Activated T-cell treated with anti-CD3 and anti-CD28 coated beads, Interleukin-2, amount 50 U/mL, for 72 hours (primary cell): ENCODE measurements around the gene HES7. TPM values are rescaled to one million over a fixed set of nuclear protein-coding genes. Genes with fewer than 3 reads are reported as not detected.

Experiments
- ATAC-seq, 2 donors: fragments of 150-1000 bp; cut with Tn5 transposase; replicated peaks in 1 of 2; 2 replicates each; pipeline ENCODE4 v1.10.0; 2021; ENCODE audit warnings: moderate library complexity in 2 of 2, mild to moderate bottlenecking in 1 of 2
- DNase-seq, 2 donors: peaks; one replicate each; pipeline ENCODE4 v3.0.0; 2021 to 2022; ENCODE audit warnings: mixed read lengths in 1 of 2
- H3K27ac Mint-ChIP-seq: one replicate; pipeline ENCODE4 v1.8.0; 2022; ENCODE audit warnings: mild to moderate bottlenecking, moderate library complexity, mixed read lengths
- H3K27me3 Mint-ChIP-seq: one replicate; pipeline ENCODE4 v1.8.0; 2022; ENCODE audit warnings: low read depth, mixed read lengths
- H3K36me3 Mint-ChIP-seq, 2 donors: one replicate each; pipeline ENCODE4 v1.8.0; 2022; ENCODE audit warnings: mixed read lengths in 2 of 2, mild to moderate bottlenecking in 1 of 2; ENCODE audit not compliant: insufficient read depth in 2 of 2
- H3K4me1 Mint-ChIP-seq: one replicate; pipeline ENCODE4 v1.8.0; 2022; ENCODE audit warnings: low read depth, mixed read lengths
- H3K4me3 Mint-ChIP-seq, 2 donors: one replicate each; pipeline ENCODE4 v1.8.0; 2022; ENCODE audit warnings: mild to moderate bottlenecking in 2 of 2, mixed read lengths in 2 of 2, moderate library complexity in 2 of 2
- H3K9me3 Mint-ChIP-seq, 2 donors: one replicate each; pipeline ENCODE4 v1.8.0; 2022; ENCODE audit warnings: mixed read lengths in 2 of 2
- total RNA-seq, 2 donors: library from RNA; stranded (reverse); gene quantifications; one replicate each; pipeline ENCODE4 v1.2.3, GENCODE V29; 2022

HES7 gene
- total RNA-seq, 2 donors from 2014 or later: 1.5 to 4.3 TPM

DNA sequence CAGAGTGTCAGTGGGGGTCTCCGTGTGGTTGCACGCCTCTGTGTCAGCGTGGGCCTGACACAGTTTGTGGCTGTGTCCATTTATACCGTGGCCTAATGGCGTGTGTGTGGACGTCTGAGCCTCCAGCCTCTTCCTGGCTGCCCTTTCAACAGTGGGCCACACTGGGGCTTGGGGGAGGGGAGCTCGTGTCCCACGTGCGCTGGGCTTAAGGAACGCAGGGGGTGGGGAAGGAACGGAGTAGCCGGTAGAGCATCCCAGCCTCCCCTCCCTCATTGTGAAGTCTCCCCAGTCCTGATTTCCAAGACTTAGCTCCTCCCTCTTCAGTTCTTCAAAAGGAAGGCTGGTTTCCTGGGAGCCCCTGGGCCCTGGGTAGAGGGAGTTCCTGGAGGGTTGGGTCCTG is 9.5 kb upstream of the HES7 start:
- no peaks in the 10 kb centered on the region for H3K36me3 Mint-ChIP-seq
- ATAC-seq: no peak
- no peak overlapping the region for H3K4me3 Mint-ChIP-seq
- H3K9me3 Mint-ChIP-seq: no peaks in the 10 kb centered on the region
- no peak overlapping the region for H3K27ac Mint-ChIP-seq
- no peaks in the 10 kb centered on the region for H3K27me3 Mint-ChIP-seq
- no peak for DNase-seq
- H3K4me1 Mint-ChIP-seq: peaks cover 6% of the 10 kb centered on the region

- Mint-ChIP-seq H3K27ac (no peak overlapping the region), H3K4me3 (no peak overlapping the region), H3K4me1 (peaks cover 11% of the 10 kb centered on the region), H3K36me3 (no peaks in the 10 kb centered on the region), H3K27me3 (no peaks in the 10 kb centered on the region), H3K9me3 (no peaks in the 10 kb centered on the region)
- DNase-seq (no peak), ATAC-seq (peak; percentile 61 to 67)
These were observed 8.0 kb upstream of the HES7 start for GRCh38 chr17:8131844-8132441.

GRCh38 chr17:8128125-8128784 is 4.3 kb upstream of the HES7 start:
- no peak overlapping the region for H3K4me3 Mint-ChIP-seq
- H3K27me3 Mint-ChIP-seq: peaks cover 16% of the 10 kb centered on the region
- H3K4me1 Mint-ChIP-seq: peaks cover 47% of the 10 kb centered on the region
- no peaks in the 10 kb centered on the region for H3K9me3 Mint-ChIP-seq
- peaks cover 3 to 9% of the 10 kb centered on the region in 2 donors for H3K36me3 Mint-ChIP-seq
- no peak overlapping the region for H3K27ac Mint-ChIP-seq
- ATAC-seq (no peak), DNase-seq (no peak)

- peak overlapping the region; percentile 88 to 89 for H3K4me3 Mint-ChIP-seq
- peaks cover 46% of the 10 kb centered on the region for H3K4me1 Mint-ChIP-seq
- H3K36me3 Mint-ChIP-seq: peaks cover 3 to 12% of the 10 kb centered on the region in 2 donors
- peak; percentile 49 to 50 for ATAC-seq
- H3K9me3 Mint-ChIP-seq: no peaks in the 10 kb centered on the region
- peak overlapping the region; percentile 84 for H3K27ac Mint-ChIP-seq
- peaks cover 25% of the 10 kb centered on the region for H3K27me3 Mint-ChIP-seq
- peak; percentile 63 to 67 for DNase-seq
These were observed 2.7 kb upstream of the HES7 start for GRCh38 chr17:8126491-8127066.

GRCh38 chr17:8125947-8126490 is 2.1 kb upstream of the HES7 start:
- Mint-ChIP-seq H3K4me3 (peak overlapping the region; percentile 83 to 88), H3K4me1 (peaks cover 48% of the 10 kb centered on the region), H3K9me3 (no peaks in the 10 kb centered on the region), H3K27me3 (peaks cover 25% of the 10 kb centered on the region), H3K27ac (peak overlapping the region; percentile 98), H3K36me3 (peaks cover 3 to 12% of the 10 kb centered on the region in 2 donors)
- ATAC-seq (no peak), DNase-seq (peak in 1 of 2 donors; percentile 34)

DNA sequence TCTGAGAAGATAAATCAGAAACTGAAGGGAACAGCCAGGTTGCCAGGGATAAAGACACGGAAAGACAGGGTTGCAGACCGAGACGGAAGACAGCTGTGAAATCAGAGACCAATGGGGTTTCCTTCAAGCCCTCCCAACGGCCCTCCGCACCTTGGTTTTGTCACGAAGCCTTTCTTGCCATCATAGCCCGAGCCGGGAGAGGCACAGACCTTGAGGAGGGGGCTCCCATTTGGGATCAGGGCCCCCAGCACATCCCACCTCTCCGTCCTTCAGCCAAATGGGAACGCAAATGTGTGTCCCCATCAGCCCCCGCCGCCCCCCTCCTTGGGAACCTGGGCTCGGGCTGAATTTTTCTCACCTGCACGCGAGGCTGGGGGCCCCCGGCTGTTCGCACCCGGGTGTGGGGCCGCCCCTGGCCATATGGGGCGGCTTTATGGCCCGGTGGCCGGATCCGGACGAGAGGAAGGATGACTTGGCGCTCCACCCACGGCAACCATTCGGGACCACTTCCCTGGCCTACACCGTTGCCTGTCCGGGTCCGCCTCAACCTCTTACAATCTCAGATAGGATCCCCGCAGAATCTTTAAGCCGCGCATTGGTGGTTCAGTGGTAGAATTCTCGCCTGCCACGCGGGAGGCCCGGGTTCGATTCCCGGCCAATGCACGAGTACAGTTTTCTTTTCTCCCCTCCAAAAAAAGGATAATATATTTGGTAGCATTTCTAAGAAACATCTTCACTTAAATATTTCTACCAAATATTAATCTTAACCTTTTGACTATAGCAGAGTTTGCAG is 1.4 kb upstream of the HES7 start:
- ATAC-seq (peak; percentile 26 to 29), DNase-seq (peak; percentile 82 to 91)
- peaks cover 3 to 12% of the 10 kb centered on the region in 2 donors for H3K36me3 Mint-ChIP-seq
- H3K4me1 Mint-ChIP-seq: peaks cover 54% of the 10 kb centered on the region
- H3K9me3 Mint-ChIP-seq: no peaks in the 10 kb centered on the region
- H3K27me3 Mint-ChIP-seq: peaks cover 25% of the 10 kb centered on the region
- peak overlapping the region; percentile 83 to 88 for H3K4me3 Mint-ChIP-seq
- peak overlapping the region; percentile 98 for H3K27ac Mint-ChIP-seq

DNA sequence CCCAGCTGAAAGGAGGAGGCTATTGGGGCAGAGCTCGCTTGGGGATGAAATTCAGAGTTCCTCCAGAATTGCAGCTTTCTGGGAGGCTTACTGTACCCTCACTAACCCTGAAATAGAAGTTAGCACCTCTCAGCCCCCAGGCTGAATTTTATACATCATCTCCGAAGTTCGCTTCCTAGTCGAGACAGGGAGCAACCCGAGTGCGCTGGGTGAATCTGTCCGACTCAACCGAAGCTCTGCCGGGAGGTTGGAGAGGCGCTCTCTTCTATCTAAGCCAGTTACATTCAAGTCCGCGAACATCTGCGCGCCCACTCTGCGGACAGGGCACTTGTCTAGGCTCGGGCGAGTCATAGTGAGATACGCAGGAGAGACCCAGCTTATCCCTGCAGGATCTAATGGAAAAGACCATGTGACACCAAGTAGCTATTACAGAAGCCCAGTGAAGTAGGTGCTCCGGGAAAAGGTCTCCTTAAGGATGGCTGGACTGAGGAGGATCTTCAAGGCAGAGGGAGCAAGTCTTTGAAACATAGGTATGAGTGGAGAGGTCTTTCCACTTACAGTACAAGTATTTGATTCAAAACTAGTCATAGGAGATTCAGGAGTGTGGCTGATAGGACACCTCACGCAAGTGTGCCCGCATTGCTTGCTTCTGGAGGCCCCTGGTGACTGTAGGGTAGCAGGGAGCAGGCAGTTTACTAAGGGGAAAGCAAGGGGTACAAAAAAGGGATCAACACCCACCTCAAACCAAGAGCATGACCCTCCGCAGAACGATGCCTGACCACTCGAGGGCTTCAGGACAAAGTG is 646 bp upstream of the HES7 start:
- H3K9me3 Mint-ChIP-seq: no peaks in the 10 kb centered on the region
- H3K4me1 Mint-ChIP-seq: peaks cover 62% of the 10 kb centered on the region
- ATAC-seq (no peak), DNase-seq (peak; percentile 38 to 58)
- peaks cover 3 to 15% of the 10 kb centered on the region in 2 donors for H3K36me3 Mint-ChIP-seq
- H3K27ac Mint-ChIP-seq: peak overlapping the region; percentile 67
- H3K4me3 Mint-ChIP-seq: peak overlapping the region; percentile 83 to 88
- peaks cover 25% of the 10 kb centered on the region for H3K27me3 Mint-ChIP-seq

DNA sequence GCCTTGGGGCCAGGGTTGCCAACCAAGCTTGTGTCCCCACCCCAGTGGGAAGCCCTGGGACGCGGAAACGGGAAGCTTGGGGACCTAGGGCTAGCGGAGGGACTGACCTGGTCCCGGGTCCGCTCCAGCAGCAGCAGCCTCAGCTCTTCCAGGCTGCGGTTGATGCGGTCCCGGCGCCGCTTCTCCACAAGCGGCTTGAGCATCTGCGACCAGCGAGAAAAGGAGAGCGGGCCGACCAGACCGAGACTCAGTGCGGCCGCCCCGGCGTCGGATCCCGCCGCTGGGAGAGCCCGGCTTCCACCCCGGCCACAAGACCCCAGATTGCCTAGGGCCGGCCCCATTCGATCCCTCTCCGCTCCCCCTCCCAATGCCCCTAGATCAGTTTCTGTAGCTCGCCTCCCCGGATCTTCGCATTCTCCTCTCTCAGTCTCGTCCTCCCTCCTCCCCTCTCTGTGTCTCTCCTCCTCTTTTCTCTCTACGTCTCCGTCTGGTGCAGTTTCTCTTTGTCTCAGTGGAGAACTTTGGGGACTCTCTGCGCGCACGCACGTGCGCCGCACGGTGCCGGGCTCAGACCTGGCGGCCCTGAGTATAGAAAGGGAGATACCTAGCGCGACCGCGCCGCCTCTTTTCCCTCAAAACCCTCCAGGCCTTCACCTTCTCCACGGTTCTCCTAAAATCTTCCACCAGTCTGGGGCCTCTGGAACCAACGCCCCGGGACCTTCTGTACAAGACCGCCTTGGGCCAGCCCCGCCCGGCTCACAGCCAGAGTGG is 797 bp downstream of the HES7 start:
- ATAC-seq: peak in 1 of 2 donors; percentile 7

GRCh38 chr17:8122422-8122923 is 1.4 kb downstream of the HES7 start:
- DNase-seq (peak in 1 of 2 donors; percentile 28), ATAC-seq (no peak)
- Mint-ChIP-seq H3K27ac (no peak overlapping the region), H3K4me3 (peak overlapping the region; percentile 83 to 88), H3K9me3 (no peaks in the 10 kb centered on the region), H3K27me3 (peaks cover 35% of the 10 kb centered on the region), H3K4me1 (peaks cover 80% of the 10 kb centered on the region), H3K36me3 (peaks cover 3 to 17% of the 10 kb centered on the region in 2 donors)

More for the DNA sequence above, 797 bp downstream of the HES7 start:
- DNase-seq: peak; percentile 56 to 62
- peaks cover 28% of the 10 kb centered on the region for H3K27me3 Mint-ChIP-seq
- peaks cover 3 to 17% of the 10 kb centered on the region in 2 donors for H3K36me3 Mint-ChIP-seq
- no peaks in the 10 kb centered on the region for H3K9me3 Mint-ChIP-seq
- H3K27ac Mint-ChIP-seq: no peak overlapping the region
- H3K4me1 Mint-ChIP-seq: peaks cover 74% of the 10 kb centered on the region
- peak overlapping the region; percentile 83 to 88 for H3K4me3 Mint-ChIP-seq

DNA sequence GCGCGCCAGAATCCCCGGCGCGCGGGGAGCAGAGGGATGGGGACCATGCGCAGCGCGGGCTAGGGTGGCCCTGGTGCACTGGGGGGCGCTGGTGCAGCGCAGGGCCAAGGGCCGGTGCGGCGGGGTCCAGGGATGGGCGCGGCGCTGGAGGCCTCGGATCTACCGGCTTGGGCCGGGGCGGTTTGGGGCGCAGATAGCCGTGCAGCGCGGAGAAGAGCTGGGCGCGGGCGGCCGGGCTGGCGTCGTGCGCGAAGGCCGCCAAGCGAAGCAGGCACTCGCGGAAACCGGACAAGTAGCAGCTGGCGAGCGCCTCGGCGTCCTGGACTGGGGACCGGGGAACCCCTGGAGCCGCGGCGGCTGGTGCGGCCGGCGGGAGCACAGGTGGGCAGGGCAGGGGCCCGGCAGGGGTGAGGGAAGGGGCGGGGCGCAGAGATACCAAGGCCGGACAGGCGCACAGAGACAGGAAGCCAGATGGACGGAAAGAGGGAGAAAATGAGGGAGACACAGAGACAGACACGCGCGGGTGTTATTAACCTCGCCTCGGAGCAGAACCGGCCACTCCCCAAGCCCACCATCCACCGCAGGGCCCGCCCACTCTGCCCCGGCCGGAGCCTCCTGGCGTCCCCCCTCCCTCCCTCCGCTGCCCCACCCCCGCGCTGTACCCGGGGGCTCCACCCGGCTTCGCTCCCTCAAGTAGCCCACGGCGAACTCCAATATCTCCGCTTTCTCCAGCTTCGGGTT is 2.1 kb downstream of the HES7 start:
- DNase-seq (peak; percentile 83 to 87), ATAC-seq (peak; percentile 44 to 46)
- peaks cover 37% of the 10 kb centered on the region for H3K27me3 Mint-ChIP-seq
- peaks cover 3 to 17% of the 10 kb centered on the region in 2 donors for H3K36me3 Mint-ChIP-seq
- no peaks in the 10 kb centered on the region for H3K9me3 Mint-ChIP-seq
- peaks cover 74% of the 10 kb centered on the region for H3K4me1 Mint-ChIP-seq
- peak overlapping the region; percentile 83 to 88 for H3K4me3 Mint-ChIP-seq
- H3K27ac Mint-ChIP-seq: no peak overlapping the region

- H3K9me3 Mint-ChIP-seq: no peaks in the 10 kb centered on the region
- peaks cover 71% of the 10 kb centered on the region for H3K4me1 Mint-ChIP-seq
- peaks cover 0 to 14% of the 10 kb centered on the region in 2 donors for H3K36me3 Mint-ChIP-seq
- H3K27me3 Mint-ChIP-seq: peaks cover 42% of the 10 kb centered on the region
- no peak for DNase-seq
- peak in 1 of 2 donors; percentile 0 for ATAC-seq
- H3K4me3 Mint-ChIP-seq: peak overlapping the region; percentile 83 to 88
- H3K27ac Mint-ChIP-seq: no peak overlapping the region
These were observed 2.6 kb downstream of the HES7 start for GRCh38 chr17:8121407-8121680.
